Activated effector memory CD4-positive, alpha-beta T cell treated with Interleukin-2 at 50 U/mL for 16 hours (primary cell): ENCODE results near the gene LRRN4CL.
"Not testable (repeated sequence)": the region's sequence is repeated elsewhere in the genome, so short reads cannot be mapped to it uniquely, and the experiment has no call there.

ENCODE experiments used
- DNase-seq: peaks from one replicate; pipeline ENCODE4 v3.0.0-alpha.2; 2020

LRRN4CL gene

DNA sequence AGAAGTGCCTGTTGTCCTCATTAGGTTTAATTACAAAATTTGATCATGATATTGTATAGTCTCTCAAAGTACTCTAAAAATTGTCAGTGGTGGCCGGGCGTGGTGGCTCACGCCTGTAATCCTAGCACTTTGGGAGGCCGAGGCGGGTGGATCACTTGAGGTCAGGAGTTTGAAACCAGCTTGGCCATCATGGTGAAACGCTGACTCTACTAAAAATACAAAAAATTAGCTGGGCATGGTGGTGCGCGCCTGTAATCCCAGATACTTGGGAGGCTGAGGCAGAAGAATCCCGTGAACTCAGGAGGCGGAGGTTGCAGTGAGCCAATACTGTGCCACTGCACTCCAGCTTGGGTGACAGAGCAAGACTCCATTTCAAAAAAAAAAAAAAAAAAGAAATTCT lies 13.9 kb downstream of the LRRN4CL start:
- not testable (repeated sequence) for DNase-seq

DNA sequence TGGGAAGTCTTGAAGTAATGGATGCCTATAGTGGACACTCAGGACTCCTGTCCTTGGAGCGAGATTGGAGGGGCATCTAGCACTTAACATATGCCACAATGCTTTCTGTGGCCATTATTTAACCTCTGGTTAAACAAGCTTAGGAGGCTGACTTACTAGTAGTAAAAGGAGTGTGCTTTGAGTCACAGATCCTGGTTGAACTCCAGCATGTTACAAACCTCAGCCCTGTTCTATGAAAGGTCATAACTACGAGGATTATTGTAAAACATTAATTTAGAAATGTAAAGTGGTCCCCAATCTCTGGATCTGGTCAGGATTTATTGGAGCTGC lies 16.2 kb downstream of the LRRN4CL start:
- no peak for DNase-seq

DNA sequence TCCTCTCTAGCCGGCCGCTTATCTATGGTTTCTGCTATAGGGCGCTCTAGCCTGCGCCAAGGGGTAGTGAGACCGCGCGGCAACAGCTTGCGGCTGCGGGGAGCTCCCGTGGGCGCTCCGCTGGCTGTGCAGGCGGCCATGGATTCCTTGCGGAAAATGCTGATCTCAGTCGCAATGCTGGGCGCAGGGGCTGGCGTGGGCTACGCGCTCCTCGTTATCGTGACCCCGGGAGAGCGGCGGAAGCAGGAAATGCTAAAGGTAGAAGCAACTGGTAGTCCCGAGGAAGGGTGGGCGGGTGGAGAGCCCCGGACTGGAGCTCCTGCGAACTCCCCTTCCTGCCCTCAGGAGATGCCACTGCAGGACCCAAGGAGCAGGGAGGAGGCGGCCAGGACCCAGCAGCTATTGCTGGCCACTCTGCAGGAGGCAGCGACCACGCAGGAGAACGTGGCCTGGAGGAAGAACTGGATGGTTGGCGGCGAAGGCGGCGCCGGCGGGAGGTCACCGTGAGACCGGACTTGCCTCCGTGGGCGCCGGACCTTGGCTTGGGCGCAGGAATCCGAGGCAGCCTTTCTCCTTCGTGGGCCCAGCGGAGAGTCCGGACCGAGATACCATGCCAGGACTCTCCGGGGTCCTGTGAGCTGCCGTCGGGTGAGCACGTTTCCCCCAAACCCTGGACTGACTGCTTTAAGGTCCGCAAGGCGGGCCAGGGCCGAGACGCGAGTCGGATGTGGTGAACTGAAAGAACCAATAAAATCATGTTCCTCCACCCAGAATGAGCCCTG lies 17.5 kb downstream of the LRRN4CL start, which contains the start of the genes LBHD1 and UQCC3:
LBHD1 (minus strand) TSS at position 660 of the 782 bp plus-strand sequence. CDS start 2,236 bp downstream, outside the sequence.
UQCC3 (plus strand) TSS at position 66 of the 782 bp plus-strand sequence; CDS start at position 139, 73 bp downstream.
- DNase-seq, result peak; percentile 69

DNA sequence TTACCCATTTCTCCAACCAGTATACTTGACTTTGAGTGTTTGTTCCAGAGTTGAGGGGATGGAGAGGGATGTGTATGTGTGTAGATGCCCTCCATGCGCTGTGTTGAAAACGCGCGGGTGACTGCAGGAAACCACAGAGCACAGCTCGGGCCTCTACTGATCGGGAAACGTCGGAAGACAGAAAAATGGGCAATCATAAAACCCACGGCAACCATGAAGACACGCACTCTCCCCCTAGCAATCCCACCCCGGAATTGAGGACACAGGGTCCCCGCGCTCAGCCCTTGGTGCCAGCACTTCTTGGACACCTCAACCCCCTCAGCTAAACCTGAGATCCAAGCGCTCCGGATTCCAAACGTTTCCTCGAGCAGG lies 18.1 kb downstream of the LRRN4CL start:
- no peak for DNase-seq

DNA sequence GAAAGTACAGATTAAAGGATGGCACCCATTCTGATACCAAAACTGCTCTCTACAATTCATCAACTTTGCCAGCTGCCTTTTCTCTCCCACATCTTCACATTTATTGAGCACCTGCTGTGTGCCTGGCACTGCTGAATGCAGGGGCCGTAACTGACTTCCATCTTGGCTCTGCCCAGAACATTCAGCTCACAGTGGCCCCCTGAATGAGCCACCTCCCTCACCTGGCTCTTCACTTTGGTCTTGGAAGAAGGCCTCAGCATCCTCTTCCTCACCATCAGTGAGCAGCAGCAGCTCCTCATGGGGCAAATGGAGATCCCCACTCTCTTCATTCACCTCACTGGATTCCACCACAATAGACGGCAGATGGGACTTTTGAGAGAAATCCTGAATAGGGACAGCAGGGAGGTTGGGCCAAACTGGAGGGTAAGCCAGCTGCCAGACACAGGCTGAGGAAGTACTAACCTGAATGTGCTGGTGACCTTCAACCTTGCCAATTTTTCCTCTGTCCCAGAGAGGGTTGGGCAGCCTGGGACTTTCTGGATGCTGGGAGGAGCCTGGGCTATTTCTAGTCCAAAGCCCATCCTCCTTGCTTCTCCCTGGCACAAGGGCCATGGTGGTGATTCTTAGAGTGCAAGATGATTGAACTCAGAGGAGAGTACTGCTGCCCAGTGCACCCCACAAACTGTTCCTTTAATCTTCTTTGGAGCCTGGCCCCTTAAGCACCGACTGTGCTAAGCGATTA lies 19.7 kb downstream of the LRRN4CL start:
- no peak for DNase-seq

DNA sequence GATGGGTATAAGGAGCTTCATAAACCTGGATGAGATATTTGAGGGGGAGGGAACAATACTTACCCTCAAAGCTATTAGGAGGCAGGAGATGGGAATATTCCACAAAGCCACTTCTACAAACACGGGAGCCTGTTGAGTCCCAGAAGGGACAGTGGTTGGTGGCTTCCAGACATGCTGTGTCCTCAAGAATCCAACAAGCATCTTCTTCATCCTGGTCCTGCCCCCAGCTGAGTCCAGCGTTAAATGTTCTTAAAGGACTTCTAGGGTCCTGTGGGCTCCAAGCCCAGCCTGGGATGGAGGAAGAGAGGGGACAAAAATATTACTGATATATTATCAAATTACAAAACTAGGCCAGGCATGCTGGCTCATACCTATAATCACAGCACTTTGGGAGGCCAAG lies 21.9 kb downstream of the LRRN4CL start:
- DNase-seq, result no peak

DNA sequence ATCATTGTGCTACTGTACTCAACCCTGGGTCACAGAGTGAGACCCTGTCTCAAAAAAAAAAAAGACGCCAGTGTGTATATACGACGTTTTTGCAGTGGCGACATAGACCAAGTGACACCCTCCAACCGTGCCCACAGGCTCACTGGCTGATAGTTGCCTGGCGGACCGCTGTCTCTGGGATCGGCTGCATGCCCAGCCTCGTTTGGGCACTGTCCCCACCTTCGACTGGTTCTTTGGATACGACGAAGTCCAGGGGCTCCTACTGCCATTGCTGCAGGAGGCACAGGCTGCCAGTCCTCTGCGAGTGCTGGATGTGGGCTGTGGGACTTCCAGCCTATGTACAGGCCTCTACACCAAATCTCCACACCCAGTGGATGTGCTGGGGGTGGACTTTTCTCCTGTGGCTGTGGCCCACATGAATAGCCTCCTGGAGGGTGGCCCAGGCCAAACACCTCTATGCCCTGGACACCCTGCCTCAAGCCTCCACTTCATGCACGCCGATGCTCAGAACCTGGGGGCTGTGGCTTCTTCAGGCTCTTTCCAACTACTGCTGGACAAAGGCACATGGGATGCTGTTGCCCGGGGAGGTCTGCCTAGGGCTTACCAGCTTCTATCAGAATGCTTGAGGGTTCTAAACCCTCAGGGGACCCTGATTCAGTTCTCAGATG lies 22.9 kb downstream of the LRRN4CL start:
- no peak for DNase-seq

DNA sequence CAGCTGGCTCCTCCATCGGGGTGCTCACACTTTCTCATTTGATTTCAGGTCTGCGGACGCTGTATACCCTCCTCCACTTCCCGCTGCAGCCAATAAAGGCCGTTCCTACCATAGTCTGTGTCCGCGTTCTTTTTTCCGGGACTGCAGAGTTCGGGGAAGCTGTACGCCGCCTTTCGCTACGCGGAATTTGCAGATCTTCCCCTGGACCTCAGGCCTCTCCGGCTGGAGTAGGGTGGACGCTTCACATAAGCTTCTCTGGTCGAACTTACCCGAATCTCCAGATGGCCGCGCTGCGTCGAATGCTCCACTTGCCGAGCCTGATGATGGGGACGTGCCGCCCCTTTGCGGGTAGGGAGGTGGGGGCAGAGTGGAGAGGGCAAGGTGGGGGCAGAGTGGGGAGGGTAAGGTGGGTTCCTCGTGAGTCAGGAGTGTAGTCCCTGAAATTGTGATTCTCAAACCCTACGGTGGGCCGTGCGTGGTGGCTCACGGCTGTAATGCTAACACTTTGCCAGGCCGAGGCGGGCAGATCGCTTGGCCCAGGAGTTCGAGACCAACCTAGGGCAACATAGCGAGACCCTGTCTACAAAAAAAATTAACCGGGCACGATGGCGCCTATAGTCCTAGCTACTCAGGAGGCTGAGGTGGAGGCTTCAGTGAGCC lies 23.6 kb downstream of the LRRN4CL start:
- peak; percentile 48 for DNase-seq

DNA sequence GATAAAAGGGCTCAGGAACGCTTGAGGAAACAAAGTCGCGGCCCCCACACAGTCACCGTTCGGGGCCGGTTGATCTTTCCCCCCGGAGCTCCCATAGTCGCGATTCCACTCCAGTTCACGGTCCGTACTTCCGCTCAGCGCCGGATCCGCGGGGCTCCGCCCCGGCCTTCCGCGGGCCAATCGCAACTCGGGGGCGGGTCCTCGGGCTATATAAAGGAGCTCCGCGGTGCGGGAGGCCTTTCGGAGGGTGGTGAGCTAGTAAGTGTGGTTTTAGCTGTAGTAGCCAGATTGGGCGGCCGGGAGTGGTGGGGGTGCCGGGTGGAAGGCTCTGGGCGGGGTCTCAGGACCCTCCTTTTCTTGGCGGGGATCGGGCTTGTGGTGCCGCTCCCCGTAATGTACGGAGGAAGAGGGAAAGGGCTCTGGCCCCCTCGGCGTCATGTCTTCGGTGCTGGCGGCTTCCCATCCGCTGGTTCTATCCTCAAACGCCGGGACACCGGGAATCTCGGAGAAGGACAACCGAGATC lies 24.2 kb downstream of the LRRN4CL start, which contains the start of the genes C11orf98 and CSKMT:
C11orf98 (minus strand) TSS at position 136 of the 524 bp plus-strand sequence; CDS start at position 95, 41 bp downstream.
CSKMT (plus strand) TSS at position 238 of the 524 bp plus-strand sequence. CDS start 568 bp downstream, outside the sequence.
- DNase-seq, result peak; percentile 95

DNA sequence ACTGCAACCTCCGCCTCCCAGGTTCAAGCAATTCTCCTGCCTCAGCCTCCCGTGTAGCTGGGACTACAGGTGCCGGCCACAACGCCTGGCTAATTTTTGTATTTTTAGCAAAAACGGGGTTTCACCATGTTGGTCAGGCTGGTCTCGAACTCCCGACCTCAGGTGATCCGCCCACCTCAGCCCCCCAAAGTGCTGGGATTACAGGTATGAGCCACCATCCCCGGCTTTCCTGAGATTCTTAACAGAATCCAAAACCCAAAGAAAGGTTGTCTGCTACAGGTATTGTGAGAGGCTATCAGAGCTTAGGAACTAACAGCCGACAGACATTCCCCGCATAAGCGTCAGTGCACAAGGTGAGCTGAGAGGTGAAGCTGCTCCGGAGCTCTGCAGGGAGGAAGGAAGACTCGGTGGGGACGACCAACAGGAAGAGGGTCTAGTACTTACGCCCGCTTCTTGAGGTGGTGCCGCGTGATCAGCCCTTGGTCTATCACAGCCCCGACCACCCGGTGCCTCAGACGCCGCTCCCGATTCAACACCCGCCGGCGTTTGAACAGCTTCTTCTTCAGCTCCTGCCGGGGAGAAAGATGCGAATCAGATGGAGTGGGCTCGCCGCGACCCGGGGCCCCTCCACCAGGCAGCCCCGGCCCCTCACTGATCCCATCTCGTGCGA lies 24.8 kb downstream of the LRRN4CL start:
- DNase-seq, result no peak

DNA sequence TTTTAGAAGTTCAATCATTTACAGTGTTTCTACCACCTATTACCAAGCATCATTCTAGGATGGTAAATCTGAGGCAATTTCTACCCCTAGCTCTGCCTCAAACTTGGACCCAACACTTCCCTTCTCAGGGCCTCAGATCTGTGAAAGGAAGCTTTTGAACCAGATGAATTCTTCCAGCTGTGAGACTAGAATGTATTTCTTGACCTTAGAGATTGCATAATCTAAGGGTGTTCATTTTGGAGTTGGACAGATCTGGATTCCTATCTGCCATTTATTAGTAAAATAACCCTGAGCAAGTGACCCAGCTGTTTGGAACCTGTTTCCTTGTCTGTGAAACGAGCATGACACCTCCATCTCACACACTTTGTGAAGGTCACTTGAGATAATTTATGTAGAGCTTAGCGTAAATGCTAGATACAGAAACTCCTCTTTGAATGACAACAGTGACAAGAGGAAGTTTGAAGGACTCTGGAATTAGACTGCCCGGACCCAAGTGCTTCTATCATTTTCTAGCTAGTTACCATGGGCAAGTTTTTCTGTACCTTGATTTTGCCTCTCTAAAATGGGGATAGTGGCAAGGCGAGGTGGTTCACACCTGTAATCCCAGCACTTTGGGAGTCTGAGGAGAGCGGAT lies 32.4 kb downstream of the LRRN4CL start:
- no peak for DNase-seq

DNA sequence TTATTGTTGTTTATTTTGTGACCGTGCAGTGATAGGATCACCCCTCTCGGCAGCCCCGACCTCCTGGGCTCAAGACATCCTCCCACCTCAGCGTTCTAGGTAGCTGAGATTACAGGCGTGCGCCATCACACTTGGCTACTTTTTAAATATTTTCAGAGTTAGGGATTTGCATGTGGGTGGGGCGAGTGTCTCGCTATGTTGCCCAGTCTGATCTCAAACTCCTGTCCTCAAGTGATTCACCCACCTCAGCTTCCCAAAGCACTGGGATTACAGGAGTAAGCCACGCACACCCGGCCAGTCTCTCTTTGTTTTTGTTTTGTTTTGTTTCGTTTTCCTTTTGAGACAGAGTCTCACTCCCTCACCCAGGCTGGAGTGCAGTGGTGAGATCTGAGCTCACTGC lies 35.0 kb downstream of the LRRN4CL start:
- DNase-seq, result no peak

DNA sequence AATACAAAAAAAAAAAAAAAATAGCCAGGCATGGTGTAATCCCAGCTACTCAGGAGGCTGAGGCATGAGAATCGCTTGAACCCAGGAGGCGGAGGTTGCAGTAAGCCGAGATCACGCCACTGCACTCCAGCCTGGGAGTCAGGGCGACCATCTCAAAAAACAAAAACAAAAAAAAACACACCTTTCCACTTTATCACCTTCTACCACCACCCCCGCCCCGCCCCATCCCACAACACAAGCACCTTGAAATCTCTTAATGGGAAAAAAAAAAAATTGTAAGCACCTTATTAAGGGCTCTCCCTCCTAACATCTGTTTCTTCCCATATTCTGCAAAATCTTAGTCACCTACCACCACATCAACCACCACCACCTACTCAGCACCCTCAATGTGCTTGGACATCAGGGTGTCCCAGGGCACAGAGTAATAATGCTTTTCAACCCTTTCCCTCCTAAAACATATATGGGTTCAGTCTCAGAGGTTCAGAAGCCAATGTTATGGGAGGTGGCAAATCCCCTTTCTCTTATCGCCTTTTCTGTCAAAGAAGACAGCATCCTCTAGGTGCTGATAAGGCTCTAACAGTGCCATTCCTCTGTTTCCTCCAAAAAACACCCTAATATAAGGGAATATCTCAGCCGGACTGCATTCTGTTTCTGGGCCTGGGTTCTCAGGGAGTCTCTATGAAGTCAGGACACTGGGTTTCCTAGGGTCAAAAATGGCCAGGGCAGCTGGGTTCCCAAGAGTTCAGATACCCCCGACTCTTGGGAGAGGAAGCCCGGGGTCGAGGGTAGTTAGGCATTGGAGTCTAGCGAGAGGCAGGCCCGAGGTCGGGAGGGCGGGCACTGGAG lies 36.9 kb downstream of the LRRN4CL start:
- no peak for DNase-seq

DNA sequence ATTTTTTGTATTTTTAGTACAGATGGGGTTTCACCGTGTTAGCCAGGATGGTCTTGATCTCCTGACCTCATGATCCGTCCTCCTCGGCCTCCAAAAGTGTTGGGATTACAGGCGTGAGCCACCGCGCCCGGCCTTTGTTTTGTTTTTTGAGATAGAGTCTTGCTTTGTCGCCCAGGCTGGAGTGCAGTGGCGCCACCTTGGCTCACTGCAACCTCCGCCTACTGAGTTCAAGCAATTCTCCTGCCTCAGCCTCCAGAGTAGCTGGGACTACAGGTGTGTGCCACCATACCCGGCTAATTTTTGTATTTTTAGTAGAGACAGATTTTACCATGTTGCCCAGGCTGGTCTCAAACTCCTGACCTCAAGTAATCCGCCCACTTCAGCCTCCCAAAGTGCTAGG lies 39.0 kb downstream of the LRRN4CL start:
- not testable (repeated sequence) for DNase-seq

DNA sequence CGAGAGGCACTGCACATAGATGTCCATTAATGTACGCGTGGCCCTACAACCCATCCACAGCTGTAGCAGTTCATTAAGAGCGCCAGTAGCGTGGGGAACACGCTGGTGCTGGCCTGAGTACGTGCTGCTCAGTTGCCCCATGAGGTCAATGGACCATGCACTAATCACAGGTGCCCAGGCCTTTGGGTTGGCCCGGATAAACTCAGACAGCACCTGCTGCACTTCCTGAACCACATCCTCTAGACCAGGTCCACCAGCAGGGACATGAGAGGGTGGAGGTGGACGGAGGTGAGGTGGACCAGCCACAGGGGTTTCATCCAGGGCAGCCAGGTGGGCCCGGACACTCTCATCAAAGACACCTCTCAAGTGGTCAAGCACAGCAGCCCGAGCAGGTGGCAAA lies 39.8 kb downstream of the LRRN4CL start:
- DNase-seq, result no peak

DNA sequence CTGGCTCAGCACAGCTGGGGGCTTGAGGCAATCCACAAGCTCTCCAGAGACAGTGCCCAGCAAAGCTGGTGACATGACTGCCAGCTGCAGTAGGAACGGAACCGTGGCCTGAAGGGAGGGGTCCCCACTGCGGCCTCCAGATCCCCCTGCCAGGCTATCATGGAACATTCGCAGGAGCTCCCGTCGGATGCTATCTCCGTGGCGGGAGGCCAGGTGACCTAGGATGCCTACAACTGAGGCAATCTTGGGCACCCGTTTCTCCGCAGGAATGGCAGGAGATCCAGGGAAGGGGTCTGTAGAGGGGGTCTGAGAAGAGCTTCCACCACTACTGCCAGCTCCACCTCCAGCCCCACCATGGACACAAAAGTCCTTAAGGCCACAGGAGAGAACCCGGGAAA lies 40.4 kb downstream of the LRRN4CL start:
- DNase-seq, result no peak

DNA sequence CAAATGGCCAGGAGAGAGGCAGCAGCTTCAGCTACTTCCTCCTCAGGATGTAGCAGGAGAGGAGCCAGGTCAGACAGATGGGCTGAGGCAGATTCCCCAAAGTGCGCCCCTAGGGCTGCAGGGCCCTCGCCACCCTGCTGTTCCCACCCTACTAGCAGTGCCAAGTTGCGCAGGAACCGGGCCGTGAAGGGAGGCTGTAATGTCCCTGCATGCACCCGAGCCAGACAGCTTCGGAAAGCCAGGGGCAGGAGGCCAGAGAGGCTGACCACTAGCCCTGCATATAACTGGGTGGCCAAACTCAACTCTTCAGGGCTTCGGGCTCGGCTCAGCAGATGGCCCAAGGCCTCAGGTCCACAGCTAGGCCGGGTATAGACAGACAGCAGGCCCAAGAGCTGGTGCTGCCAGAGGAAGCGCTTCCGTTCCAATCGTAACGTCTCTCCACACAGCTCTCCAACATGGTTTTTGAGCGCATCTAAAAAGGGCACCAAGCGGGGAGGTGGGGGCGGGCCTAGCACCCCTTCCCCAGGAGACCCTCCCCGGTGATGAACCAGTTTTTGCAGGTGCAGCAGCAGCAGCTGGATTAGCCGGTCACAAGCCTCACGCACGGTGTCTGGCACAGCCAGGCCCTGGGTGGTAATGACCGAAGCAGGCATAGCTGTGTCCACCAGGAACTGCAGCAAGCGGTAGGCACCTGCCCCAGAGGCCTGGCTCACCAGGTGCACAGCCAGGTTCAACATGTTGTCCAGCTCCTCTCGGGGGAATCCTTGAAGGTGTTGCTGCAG lies 41.0 kb downstream of the LRRN4CL start:
- no peak for DNase-seq

DNA sequence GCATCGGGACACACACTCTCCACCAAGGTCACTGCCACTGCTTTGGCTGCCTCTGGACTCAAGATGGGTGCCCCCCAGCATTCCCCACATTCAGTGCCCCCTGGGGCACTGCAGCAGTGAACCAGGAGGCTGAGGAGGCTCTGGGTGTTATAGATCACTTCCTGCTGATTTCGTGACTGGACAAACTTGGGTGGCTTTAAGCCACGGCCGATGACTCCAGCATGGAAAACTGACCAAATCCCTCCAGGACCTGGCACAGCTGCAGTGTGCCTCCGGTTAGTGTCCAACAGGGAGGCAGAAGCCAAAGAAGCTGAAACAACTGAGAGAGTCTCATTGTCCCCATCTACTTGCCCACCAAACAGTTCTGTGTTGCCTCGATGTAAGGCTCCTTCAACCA lies 41.7 kb downstream of the LRRN4CL start:
- DNase-seq, result no peak

DNA sequence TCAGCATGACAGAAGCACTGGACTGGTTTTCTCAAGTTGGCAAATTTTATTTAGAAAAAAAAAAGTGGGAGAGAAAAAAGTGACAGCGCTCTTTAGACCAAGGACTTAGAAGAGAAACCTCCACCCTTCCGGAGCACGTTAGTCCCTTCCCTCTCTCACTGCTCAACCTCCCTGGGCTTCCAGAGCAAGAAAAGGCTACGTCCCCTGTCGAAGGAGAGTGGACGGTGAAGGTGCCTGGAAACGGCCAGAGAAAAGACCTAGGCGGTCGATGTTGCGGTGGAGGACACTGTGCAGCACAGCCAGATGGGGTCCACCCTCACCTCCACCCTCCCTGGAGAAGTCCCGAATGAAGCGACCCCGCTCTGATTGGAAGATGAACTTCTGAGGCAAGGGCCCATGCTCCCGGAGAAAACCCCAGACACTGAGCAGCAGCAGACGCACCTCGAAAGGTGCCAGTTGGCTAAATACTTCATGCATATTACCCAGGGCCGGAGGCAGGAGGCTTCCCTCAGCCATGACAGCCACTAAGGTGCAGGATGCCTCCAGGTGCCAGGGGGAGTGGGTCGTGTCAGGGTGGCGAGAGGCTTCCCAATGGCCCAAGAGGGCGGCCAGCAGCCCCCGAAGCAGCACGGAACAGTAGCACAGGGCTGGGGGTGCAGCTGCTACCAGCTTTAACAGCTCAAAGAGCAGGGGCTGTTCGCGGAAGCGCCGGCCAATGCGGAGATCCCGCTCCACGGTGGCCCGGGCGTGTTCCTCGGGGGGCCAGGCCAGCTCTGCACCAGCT lies 42.3 kb downstream of the LRRN4CL start:
- DNase-seq, result no peak
